Dendritic cell treated with granulocyte-macrophage colony-stimulating factor and Interleukin-4, amounts not matched to agents 40 ng/mL and 50 ng/mL, for 4 days (primary cell): Measurements from ENCODE around the gene ZSCAN18.

Experiments
- H3K27ac Mint-ChIP-seq: one replicate; pipeline ENCODE4 v1.8.0; 2022; ENCODE audit warnings: mild to moderate bottlenecking, mixed read lengths
- H3K27me3 Mint-ChIP-seq: one replicate; pipeline ENCODE4 v1.8.0; 2022; ENCODE audit warnings: mild to moderate bottlenecking, mixed read lengths
- H3K36me3 Mint-ChIP-seq: one replicate; pipeline ENCODE4 v1.8.0; 2022; ENCODE audit warnings: low read depth, mixed read lengths
- H3K4me1 Mint-ChIP-seq: one replicate; pipeline ENCODE4 v1.8.0; 2022; ENCODE audit warnings: low read depth, mixed read lengths
- H3K4me3 Mint-ChIP-seq: one replicate; pipeline ENCODE4 v1.8.0; 2022; ENCODE audit warnings: mild to moderate bottlenecking, moderate library complexity, mixed read lengths
- H3K9me3 Mint-ChIP-seq: one replicate; pipeline ENCODE4 v1.8.0; 2022; ENCODE audit warnings: mixed read lengths
- intact Hi-C: fragments of 100-400 bp; cut with micrococcal nuclease; formaldehyde crosslinking; loops from one replicate; pipeline ENCODE4 v1.15.0; 2022

The ZSCAN18 gene

GRCh38 chr19:58044391-58044790, 53.6 kb downstream of the ZSCAN18 start:
- intact Hi-C loops, result no loop called here
- H3K36me3 Mint-ChIP-seq, result no peaks in the 10 kb centered on the region
- no peaks in the 10 kb centered on the region for H3K4me1 Mint-ChIP-seq
- H3K27me3 Mint-ChIP-seq, result peaks cover 3% of the 10 kb centered on the region
- H3K27ac Mint-ChIP-seq, result no peak overlapping the region
- H3K9me3 Mint-ChIP-seq, result peaks cover 96% of the 10 kb centered on the region
- H3K4me3 Mint-ChIP-seq, result no peak overlapping the region

GRCh38 chr19:58042495-58043340, 55.3 kb downstream of the ZSCAN18 start:
- Mint-ChIP-seq H3K4me1 (no peaks in the 10 kb centered on the region), H3K27me3 (peaks cover 7% of the 10 kb centered on the region), H3K4me3 (no peak overlapping the region), H3K36me3 (no peaks in the 10 kb centered on the region), H3K27ac (no peak overlapping the region), H3K9me3 (peaks cover 95% of the 10 kb centered on the region)
- intact Hi-C loops, result no loop called here

- Mint-ChIP-seq H3K4me1 (no peaks in the 10 kb centered on the region), H3K27me3 (peaks cover 8% of the 10 kb centered on the region), H3K4me3 (no peak overlapping the region), H3K36me3 (no peaks in the 10 kb centered on the region), H3K9me3 (peaks cover 94% of the 10 kb centered on the region), H3K27ac (no peak overlapping the region)
- intact Hi-C loops, result no loop called here
These were observed 57.1 kb downstream of the ZSCAN18 start for GRCh38 chr19:58040751-58041525.

- Mint-ChIP-seq H3K27ac (no peak overlapping the region), H3K9me3 (peaks cover 88% of the 10 kb centered on the region)
These were observed 59.3 kb downstream of the ZSCAN18 start for GRCh38 chr19:58038688-58039204.

GRCh38 chr19:58037927-58038687, 59.9 kb downstream of the ZSCAN18 start:
- no peak overlapping the region for H3K4me3 Mint-ChIP-seq
- peaks cover 23% of the 10 kb centered on the region for H3K27me3 Mint-ChIP-seq
- H3K36me3 Mint-ChIP-seq, result no peaks in the 10 kb centered on the region
- intact Hi-C loops, result no loop called here
- H3K27ac Mint-ChIP-seq, result no peak overlapping the region
- peaks cover 82% of the 10 kb centered on the region for H3K9me3 Mint-ChIP-seq
- no peaks in the 10 kb centered on the region for H3K4me1 Mint-ChIP-seq

More at GRCh38 chr19:58038688-58039204, 59.3 kb downstream of the ZSCAN18 start:
- intact Hi-C loops, result no loop called here
- Mint-ChIP-seq H3K4me3 (no peak overlapping the region), H3K4me1 (no peaks in the 10 kb centered on the region), H3K27me3 (peaks cover 18% of the 10 kb centered on the region), H3K36me3 (no peaks in the 10 kb centered on the region)

GRCh38 chr19:58035863-58036262, 62.2 kb downstream of the ZSCAN18 start:
- intact Hi-C loops, result no loop called here
- Mint-ChIP-seq H3K27ac (no peak overlapping the region), H3K9me3 (peaks cover 60% of the 10 kb centered on the region), H3K4me3 (no peak overlapping the region), H3K27me3 (peaks cover 24% of the 10 kb centered on the region), H3K4me1 (no peaks in the 10 kb centered on the region), H3K36me3 (no peaks in the 10 kb centered on the region)

- H3K4me1 Mint-ChIP-seq, result no peaks in the 10 kb centered on the region
- H3K4me3 Mint-ChIP-seq, result no peak overlapping the region
- H3K36me3 Mint-ChIP-seq, result no peaks in the 10 kb centered on the region
- no peak overlapping the region for H3K27ac Mint-ChIP-seq
- peaks cover 54% of the 10 kb centered on the region for H3K9me3 Mint-ChIP-seq
- intact Hi-C loops, result no loop called here
- peaks cover 24% of the 10 kb centered on the region for H3K27me3 Mint-ChIP-seq
These were observed 63.6 kb downstream of the ZSCAN18 start for GRCh38 chr19:58034477-58034793.
